Activated T-cell treated with anti-CD3 and anti-CD28 coated beads, Interleukin-2, amount 50 U/mL, for 4 hours (primary cell): ENCODE data around the gene KIAA2012. TPM values are rescaled to one million over a fixed set of nuclear protein-coding genes. Genes with fewer than 3 reads are reported as not detected.

Experiments used
- ATAC-seq, 2 donors: fragments of 200-7000 bp; cut with Tn5 transposase; one replicate each; pipeline ENCODE4 v1.10.0; 2021
- DNase-seq: peaks from one replicate; pipeline ENCODE4 v3.0.0-alpha.2; 2020
- H3K27me3 Mint-ChIP-seq: one replicate; pipeline ENCODE4 v1.8.0; 2021; ENCODE audit warnings: low read depth, mixed read lengths
- H3K36me3 Mint-ChIP-seq: one replicate; pipeline ENCODE4 v1.8.0; 2022; ENCODE audit warnings: mixed read lengths; ENCODE audit not compliant: insufficient read depth
- H3K4me1 Mint-ChIP-seq: one replicate; pipeline ENCODE4 v1.8.0; 2021; ENCODE audit warnings: low read depth, mixed read lengths
- H3K4me3 Mint-ChIP-seq: one replicate; pipeline ENCODE4 v1.8.0; 2021; ENCODE audit warnings: mild to moderate bottlenecking, moderate library complexity, mixed read lengths
- H3K9me3 Mint-ChIP-seq: one replicate; pipeline ENCODE4 v1.8.0; 2021; ENCODE audit warnings: mixed read lengths
- total RNA-seq, 3 donors: library from RNA; stranded (reverse); gene quantifications; one replicate each; pipeline ENCODE4 v1.2.1, GENCODE V29; 2021

KIAA2012 gene
- total RNA-seq, 3 donors from 2014 or later = not detected

DNA sequence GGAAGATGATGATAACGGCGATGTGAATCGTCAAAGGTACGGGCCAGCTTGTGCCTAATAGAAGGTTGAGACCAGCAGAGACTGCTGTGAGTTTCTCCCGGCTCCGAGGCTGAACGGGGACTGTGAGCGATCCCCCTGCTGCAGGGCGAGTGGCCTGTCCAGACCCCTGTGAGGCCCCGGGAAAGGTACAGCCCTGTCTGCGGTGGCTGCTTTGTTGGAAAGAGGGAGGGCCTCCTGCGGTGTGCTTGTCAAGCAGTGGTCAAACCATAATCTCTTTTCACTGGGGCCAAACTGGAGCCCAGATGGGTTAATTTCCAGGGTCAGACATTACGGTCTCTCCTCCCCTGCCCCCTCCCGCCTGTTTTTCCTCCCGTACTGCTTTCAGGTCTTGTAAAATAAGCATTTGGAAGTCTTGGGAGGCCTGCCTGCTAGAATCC lies 36.4 kb upstream of the KIAA2012 start:
- H3K36me3 Mint-ChIP-seq = no peaks in the 10 kb centered on the region
- no peak overlapping the region for H3K4me3 Mint-ChIP-seq
- H3K27me3 Mint-ChIP-seq = peaks cover 44% of the 10 kb centered on the region
- ATAC-seq (no peak), DNase-seq (no peak)
- H3K4me1 Mint-ChIP-seq = peaks cover 11% of the 10 kb centered on the region
- no peaks in the 10 kb centered on the region for H3K9me3 Mint-ChIP-seq

DNA sequence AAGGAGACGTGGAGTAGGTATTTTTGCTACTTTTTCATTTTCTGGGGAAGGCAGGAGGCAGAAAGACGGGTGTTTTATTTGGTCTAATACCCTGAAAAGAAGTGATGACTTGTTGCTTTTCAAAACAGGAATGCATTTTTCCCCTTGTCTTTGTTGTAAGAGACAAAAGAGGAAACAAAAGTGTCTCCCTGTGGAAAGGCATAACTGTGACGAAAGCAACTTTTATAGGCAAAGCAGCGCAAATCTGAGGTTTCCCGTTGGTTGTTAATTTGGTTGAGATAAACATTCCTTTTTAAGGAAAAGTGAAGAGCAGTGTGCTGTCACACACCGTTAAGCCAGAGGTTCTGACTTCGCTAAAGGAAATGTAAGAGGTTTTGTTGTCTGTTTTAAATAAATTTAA lies 36.0 kb upstream of the KIAA2012 start:
- H3K4me3 Mint-ChIP-seq = no peak overlapping the region
- no peaks in the 10 kb centered on the region for H3K9me3 Mint-ChIP-seq
- no peak for ATAC-seq
- no peaks in the 10 kb centered on the region for H3K36me3 Mint-ChIP-seq
- H3K4me1 Mint-ChIP-seq = peaks cover 9% of the 10 kb centered on the region
- peaks cover 48% of the 10 kb centered on the region for H3K27me3 Mint-ChIP-seq
- no peak for DNase-seq

DNA sequence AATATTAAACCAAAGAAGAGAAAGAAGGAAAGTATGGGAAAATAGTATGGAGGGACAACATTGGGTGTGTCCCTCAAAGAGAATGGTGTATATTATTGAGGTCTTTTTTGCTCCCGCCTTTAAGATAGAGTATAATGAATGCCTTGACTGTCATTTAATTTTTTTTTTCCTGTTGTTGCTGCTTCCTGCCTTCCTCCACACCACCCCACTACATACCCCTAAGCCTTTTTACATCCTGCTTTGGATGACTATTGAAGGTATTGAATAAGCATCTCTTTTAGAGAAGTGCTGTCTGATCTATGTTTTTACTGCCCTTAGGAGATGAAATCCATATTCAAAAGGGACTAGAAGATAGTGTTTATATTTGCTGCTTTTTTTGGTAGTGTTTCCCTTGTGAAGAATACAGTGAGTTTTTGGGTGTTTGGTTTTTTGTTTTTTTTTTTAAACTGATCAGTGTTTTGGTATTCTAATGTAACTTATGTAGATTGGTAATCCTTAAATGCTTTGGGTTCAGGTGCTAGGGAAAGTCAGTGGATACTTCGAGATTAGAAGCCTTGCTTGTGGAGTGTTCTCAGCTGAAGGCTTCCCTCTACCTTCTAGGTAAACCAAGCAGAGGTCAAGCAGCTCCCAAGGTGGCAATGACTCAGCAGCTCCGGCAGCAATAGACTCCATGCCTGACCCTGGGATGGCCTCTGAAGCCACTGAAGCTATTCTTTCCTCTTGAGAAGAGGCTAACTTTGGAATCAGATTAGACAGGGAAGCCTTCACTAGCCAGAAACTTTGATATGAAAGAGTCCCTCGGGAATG lies 34.4 kb upstream of the KIAA2012 start:
- Mint-ChIP-seq H3K9me3 (no peaks in the 10 kb centered on the region), H3K4me1 (peaks cover 2% of the 10 kb centered on the region), H3K4me3 (no peak overlapping the region), H3K27me3 (peaks cover 55% of the 10 kb centered on the region), H3K36me3 (no peaks in the 10 kb centered on the region)
- DNase-seq (no peak), ATAC-seq (no peak)

DNA sequence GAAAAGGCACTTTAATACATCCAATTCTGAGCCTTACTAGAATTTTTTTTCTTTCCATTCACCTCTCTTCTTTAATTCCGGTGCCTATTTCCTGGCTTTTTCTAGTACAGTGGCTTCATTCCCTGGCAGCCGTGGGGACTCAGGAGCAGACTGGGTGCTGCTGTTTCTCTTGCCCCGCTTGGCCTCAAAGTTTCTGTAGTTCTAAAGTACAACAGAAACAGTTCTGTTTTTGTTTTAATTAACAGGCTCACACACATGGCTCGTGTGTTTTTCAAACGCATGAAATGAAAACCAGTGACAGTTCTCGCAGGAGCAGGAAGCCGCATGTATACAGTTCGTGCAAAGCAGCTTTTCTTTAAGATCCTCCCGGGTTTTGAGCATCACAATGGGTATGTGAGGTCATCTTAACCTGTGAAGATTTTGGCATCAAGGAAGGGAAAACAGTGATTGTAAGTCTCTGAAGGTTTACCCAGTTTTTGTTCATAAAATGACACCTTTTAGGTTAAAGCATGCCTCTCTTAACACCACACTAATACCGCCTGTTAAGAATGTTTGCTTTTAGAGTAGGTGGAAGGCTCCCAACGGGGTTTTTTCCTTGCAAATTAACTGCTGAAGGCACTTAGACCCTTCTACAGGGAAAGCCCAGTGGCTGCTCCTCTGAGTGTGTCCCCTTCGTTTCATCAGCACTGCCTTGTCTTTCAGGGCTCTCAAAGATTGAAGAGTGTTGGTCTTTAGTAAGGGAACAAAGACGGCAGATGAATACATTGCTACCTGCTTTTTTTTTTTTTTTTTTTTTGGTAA lies 33.6 kb upstream of the KIAA2012 start:
- H3K4me1 Mint-ChIP-seq = peaks cover 2% of the 10 kb centered on the region
- H3K27me3 Mint-ChIP-seq = peaks cover 60% of the 10 kb centered on the region
- no peaks in the 10 kb centered on the region for H3K36me3 Mint-ChIP-seq
- ATAC-seq (no peak), DNase-seq (no peak)
- no peak overlapping the region for H3K4me3 Mint-ChIP-seq
- H3K9me3 Mint-ChIP-seq = no peaks in the 10 kb centered on the region

DNA sequence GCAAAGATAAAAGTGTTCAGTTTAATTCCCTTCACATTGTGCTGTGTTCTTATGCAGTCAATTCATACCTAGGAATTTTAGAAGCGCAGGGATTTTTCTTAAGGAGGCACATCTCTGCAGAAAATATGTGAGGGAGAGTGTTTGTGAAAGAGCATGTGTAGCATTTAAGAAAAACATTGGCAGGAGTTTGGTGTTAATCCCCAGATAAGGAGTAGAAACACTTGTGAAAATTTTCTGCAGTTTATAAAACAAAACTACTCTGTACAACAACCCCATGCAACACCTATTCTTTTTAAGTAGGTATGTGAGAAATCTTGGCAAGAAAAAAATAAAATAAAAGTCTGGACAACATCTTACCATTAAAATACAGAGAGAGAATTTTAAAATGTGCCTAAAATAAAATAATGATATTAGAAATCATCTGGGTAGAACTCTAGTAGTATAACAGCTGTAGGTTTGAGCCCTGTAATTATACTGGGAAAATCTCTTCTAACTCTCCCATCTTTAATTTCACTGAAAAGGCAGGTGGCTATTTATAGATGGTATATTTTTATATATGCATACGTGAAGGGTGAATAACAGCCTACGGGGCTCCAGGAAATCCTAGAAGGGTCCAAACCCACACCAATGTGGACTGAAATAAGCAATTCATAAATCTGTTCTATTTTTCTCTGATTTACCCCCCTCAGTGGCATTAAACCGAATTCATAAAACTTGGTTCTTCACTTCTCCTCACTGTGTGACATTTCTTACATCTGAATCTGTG lies 32.8 kb upstream of the KIAA2012 start:
- Mint-ChIP-seq H3K36me3 (no peaks in the 10 kb centered on the region), H3K27me3 (peaks cover 58% of the 10 kb centered on the region), H3K4me1 (no peaks in the 10 kb centered on the region), H3K4me3 (no peak overlapping the region), H3K9me3 (no peaks in the 10 kb centered on the region)
- DNase-seq (no peak), ATAC-seq (no peak)

DNA sequence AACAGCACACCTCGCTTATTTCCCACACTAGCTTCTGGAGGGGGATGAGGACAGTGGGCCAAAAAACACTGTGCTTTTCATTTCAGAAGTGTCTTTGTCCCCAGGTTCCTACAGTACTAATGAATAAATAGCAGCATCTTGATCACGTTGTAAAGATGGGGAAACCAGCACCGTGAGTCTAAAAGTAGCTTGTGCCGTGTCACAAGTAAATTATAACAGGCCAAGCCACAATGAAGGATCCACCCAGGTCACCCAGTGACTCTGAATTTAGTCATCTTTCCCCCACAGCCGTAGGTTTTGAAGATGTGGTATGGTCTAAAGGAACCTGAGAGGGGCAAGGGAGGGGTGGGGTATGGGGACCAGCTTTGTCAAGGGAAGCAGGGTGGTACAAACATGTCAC lies 30.6 kb upstream of the KIAA2012 start:
- ATAC-seq (no peak), DNase-seq (no peak)
- H3K36me3 Mint-ChIP-seq = no peaks in the 10 kb centered on the region
- H3K9me3 Mint-ChIP-seq = no peaks in the 10 kb centered on the region
- H3K4me3 Mint-ChIP-seq = no peak overlapping the region
- H3K27me3 Mint-ChIP-seq = peaks cover 63% of the 10 kb centered on the region
- no peaks in the 10 kb centered on the region for H3K4me1 Mint-ChIP-seq

DNA sequence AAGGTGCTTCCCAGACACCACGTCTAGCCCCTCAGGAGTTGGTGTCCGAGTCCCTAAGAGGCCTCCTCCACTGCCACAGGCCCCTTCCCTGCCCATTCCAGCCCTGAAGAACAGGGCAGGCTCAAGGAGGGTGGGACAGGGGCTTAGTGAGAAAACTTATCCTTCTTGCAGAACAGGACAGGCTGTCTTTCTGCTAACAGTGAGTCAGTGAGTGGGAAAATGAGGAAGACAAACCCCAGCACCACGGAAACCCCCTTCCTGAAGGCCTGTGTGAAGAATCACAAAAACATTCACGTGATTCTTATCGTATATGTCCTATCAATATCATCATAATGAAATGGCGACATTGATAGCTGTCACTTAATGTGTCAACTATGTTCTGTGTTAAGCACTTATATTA lies 29.6 kb upstream of the KIAA2012 start:
- no peaks in the 10 kb centered on the region for H3K9me3 Mint-ChIP-seq
- H3K27me3 Mint-ChIP-seq = peaks cover 66% of the 10 kb centered on the region
- DNase-seq = no peak
- ATAC-seq = no peak
- no peak overlapping the region for H3K4me3 Mint-ChIP-seq
- H3K36me3 Mint-ChIP-seq = no peaks in the 10 kb centered on the region
- H3K4me1 Mint-ChIP-seq = no peaks in the 10 kb centered on the region

DNA sequence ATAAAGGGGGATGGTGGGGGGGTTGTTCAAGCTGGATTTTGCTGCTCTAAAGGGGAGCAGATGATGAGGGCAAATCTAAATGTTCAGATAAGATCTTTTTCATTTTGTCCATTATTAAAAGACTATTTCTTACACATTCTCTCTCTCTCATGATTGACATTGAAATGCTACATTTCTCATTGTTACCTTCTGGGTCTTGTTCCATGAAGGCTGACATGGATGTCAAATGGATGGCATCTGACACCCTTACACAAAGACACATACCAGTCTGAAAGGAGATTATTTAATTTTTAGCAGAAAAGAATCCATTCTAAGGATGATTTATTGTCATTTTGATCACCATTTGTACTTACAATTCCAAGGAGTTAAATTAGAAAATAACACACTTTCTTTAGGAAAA lies 28.3 kb upstream of the KIAA2012 start:
- H3K9me3 Mint-ChIP-seq = no peaks in the 10 kb centered on the region
- peaks cover 56% of the 10 kb centered on the region for H3K27me3 Mint-ChIP-seq
- ATAC-seq (no peak), DNase-seq (no peak)
- H3K36me3 Mint-ChIP-seq = no peaks in the 10 kb centered on the region
- no peak overlapping the region for H3K4me3 Mint-ChIP-seq
- H3K4me1 Mint-ChIP-seq = no peaks in the 10 kb centered on the region

DNA sequence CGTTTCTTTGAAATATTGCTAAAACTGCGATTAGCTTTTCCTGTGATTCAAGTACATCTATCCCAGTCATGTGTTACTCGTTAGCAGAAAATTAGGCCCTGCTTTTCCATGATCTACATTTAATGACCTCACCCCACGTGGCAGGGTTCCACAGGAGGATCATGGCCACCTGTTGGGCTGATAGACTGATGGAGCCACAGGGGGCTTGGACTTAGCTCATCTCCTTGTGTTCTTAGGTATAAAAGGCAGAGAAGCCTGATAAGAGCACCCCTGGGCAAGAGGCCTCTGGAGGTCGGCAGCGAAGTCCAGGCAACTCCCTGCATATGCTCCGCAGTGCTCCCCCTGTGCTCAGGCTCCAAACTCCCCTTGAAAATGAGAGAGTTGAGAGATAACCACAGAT lies 26.5 kb upstream of the KIAA2012 start:
- H3K4me1 Mint-ChIP-seq = no peaks in the 10 kb centered on the region
- H3K9me3 Mint-ChIP-seq = no peaks in the 10 kb centered on the region
- H3K27me3 Mint-ChIP-seq = peaks cover 39% of the 10 kb centered on the region
- no peaks in the 10 kb centered on the region for H3K36me3 Mint-ChIP-seq
- ATAC-seq (no peak), DNase-seq (no peak)
- no peak overlapping the region for H3K4me3 Mint-ChIP-seq

DNA sequence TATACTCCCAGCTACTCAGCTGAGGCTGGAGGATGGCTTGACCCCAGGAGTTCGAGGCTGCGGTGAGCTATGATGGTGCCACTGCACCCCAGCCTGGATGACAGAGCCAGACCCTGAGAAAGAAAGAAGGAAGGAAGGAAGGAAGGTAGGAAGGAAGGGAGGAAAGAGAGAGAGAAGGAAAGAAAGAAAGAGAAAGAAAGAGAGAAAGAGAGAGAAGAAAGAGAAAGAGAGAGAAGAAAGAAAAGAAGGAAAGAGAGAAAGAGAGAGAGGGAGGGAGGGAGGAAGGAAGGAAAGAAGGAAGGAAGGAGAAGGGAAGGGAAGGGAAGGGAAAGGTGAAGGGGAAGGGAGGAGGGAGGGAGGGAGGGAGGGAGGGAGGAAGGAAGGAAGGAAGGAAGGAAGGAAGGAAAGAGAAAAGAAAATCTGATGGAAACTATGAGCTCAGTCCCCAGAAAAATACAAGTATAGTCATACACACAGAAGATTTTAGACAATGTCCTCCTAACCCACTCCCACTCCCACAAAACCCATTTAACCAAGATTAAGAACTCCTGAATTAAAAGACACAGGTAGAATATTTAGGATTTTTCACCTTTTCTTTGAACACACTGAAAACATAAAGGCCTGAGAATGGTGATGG lies 23.8 kb upstream of the KIAA2012 start:
- DNase-seq (no peak), ATAC-seq (no peak)
- Mint-ChIP-seq H3K4me3 (no peak overlapping the region), H3K9me3 (no peaks in the 10 kb centered on the region), H3K36me3 (no peaks in the 10 kb centered on the region), H3K27me3 (peaks cover 30% of the 10 kb centered on the region), H3K4me1 (no peaks in the 10 kb centered on the region)

DNA sequence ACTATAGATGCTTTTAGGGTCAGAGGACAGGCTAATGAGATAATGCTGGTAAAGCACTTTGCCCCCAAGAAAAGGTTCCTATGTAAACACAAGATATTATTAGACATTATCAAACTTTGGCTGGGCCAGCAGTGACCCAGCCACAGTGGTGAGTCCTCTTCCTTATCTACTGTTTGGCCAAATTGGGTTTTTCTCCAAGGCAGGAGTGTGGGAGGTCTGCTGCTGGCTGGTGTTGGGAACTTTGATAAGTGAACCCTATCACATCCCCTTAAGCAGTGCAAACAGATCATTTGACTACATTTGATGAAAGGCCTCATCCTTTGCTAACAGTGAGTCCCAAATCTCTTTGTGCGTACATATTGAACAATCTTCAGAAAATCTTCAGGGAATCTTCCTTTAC lies 23.2 kb upstream of the KIAA2012 start:
- no peak for ATAC-seq
- H3K36me3 Mint-ChIP-seq = no peaks in the 10 kb centered on the region
- no peak overlapping the region for H3K4me3 Mint-ChIP-seq
- DNase-seq = no peak
- H3K9me3 Mint-ChIP-seq = no peaks in the 10 kb centered on the region
- H3K27me3 Mint-ChIP-seq = peaks cover 29% of the 10 kb centered on the region
- no peaks in the 10 kb centered on the region for H3K4me1 Mint-ChIP-seq

DNA sequence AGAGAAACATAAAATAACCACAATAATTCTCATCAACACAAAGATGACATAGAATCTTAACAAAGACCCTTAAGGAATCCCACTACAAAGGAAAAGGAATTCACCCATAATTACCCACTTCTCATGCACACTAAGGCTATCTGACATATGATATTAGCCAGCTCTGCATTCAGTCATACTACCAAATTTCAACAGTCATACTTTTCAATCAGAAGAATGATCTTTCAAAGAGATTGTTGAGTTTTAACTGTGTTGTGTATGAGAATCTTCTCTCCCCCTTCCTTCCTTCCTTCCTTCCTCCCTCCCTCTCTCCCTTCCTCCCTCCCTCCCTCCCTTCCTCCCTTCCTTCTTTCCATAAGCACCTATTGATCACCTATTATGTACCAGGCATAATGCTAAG lies 22.4 kb upstream of the KIAA2012 start:
- no peaks in the 10 kb centered on the region for H3K4me1 Mint-ChIP-seq
- no peaks in the 10 kb centered on the region for H3K9me3 Mint-ChIP-seq
- DNase-seq (no peak), ATAC-seq (no peak)
- peaks cover 31% of the 10 kb centered on the region for H3K27me3 Mint-ChIP-seq
- H3K4me3 Mint-ChIP-seq = no peak overlapping the region
- no peaks in the 10 kb centered on the region for H3K36me3 Mint-ChIP-seq

DNA sequence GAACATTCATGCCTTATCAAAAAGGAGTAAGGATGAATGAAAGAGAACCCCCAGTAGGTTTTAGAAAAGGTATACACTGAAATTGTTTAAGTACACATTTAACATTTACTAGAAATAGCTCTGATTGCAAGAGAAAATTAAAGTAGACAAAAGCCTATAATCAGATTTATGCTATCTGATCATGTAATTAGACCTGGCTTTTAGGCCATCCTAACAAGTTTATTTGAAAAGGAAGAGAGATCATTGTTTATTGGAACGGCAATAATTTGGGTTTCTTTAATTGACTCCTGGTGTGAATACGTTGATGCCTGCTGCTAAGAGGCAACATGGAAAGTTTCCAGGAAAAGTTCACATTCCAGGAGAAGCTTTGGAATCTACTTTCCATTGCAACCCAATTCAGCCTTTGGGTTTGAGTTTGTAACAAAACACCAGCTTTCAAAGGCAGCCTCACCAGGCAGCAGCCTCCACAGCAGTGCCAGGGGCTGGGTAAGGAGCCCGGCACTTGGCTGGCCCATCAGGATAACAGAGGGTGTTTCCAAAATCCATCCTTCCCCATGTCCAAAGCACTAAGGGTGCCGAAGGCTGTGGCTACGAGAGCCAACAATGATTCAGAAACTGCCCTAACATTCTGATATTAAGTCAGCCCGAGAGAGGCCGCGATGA lies 21.4 kb upstream of the KIAA2012 start:
- no peaks in the 10 kb centered on the region for H3K4me1 Mint-ChIP-seq
- no peaks in the 10 kb centered on the region for H3K36me3 Mint-ChIP-seq
- H3K4me3 Mint-ChIP-seq = no peak overlapping the region
- H3K27me3 Mint-ChIP-seq = peaks cover 39% of the 10 kb centered on the region
- ATAC-seq = no peak
- no peak for DNase-seq
- no peaks in the 10 kb centered on the region for H3K9me3 Mint-ChIP-seq

DNA sequence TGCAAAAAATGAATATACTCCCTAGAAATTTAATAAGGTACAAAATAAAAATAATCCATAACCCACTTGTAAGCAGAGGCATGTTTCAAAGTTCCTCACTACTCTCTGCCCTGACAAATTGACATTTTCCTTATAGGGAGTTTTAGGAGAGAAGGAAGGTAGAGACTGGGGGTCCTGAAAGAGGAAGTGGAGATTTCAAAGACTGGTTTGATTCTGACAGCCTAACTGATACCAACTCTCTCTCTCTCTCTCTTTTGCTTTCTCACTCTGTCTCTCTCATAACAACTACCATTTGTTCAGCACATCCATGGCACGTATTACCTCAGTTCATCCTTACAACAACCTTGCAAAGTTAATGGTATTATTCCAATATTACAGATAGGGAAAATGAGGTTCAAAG lies 20.8 kb upstream of the KIAA2012 start:
- no peak for DNase-seq
- H3K9me3 Mint-ChIP-seq = no peaks in the 10 kb centered on the region
- no peaks in the 10 kb centered on the region for H3K4me1 Mint-ChIP-seq
- no peak for ATAC-seq
- H3K4me3 Mint-ChIP-seq = no peak overlapping the region
- no peaks in the 10 kb centered on the region for H3K36me3 Mint-ChIP-seq
- H3K27me3 Mint-ChIP-seq = peaks cover 38% of the 10 kb centered on the region
